Measurements from ENCODE around the gene NCMAP.

Gene NCMAP

DNA sequence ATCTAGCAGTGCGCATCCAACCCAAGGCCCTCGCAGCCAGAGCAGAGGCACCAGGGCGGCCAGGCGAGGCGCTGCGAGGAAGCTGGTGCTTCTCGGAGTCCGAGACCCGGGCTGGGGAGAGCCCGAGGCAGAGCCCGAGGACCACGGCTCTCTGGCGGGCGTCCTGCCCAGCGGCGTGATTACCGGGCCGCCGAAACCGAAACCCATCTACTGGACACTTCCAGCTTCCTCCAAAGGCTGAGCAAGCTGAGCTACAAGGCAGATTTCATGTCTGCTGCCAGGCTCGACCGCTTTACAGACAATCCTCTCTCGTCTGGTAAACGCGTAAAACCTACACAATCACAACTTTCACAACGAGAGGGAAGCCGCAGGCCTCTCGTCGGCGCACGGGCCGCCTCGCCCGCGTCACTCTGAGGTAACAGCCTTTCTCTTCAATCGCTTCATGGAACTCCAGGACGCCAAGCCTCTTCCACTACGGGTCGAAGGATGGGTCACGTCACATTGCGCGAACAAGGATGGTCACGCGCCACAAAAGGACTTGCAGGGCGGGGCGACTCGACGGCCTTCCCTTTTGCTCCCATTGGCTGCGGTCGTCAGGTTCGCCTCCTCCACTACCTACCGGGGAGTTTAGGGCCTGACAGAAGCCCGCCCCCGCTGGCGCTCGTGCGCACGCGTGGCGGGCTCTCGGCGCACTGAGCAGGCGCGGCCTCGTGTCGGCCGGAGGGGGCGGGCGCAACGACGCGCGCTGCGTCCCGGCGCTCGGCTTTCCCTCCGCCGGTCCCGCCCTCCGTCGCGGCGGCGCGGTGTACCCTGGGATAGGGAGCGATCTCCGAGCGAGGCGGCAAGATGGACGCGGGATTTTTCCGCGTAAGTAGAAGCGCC lies 86.8 kb downstream of the NCMAP start, which contains the start of gene SRRM1:
SRRM1 (plus strand) TSS at position 822 of the 882 bp plus-strand sequence; CDS start at position 847, 25 bp downstream.
- H3K4me3 ChIP-seq (ENCODE audit: low read length), result peak within 1 kb of the TSS; percentile 90
- no peak for TF ChIP-seq ZNF274 (IDR thresholded peaks at IDR 0.05; ENCODE audit: low read depth, low read length)

DNA sequence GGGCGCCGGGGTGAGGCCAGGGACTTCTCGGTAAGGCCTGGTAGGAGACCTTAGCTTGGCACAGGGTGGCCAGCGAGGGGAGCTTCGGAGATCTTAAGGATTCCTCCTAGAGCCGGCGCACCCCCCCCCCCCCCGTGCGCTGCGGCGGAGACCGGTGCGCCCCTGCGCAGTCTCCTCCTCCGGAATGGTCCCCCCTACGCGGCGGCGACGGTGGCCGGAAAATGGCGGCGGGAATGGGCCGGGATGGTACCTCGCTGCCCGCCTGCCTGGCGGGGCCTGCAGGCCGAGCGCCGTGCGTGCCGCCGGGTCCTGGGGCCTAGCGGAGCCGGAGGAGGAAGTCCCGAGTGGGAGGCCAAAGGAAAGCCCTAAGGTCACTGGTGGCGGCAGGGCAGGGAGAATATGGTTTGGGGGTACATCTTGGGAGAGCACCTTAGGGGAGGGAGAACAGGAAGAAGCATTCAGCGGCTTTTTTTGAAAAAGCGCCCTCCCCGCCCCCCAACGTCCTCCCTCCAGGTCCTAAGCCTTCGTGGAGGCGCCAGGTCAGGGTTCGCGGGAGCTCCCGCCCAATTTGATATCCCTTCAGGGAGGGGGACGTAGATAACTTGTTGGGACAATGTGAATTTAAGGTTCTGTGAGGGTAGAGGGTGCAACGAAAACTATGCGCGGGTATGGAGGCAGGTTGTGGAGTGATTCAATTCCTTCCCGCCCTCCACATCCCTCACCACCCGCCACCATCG lies 87.6 kb downstream of the NCMAP start:
- no peak for TF ChIP-seq ZNF274 (IDR thresholded peaks at IDR 0.05; ENCODE audit: low read depth, low read length)
- H3K4me3 ChIP-seq (ENCODE audit: low read length), result peak overlapping the region; percentile 90

DNA sequence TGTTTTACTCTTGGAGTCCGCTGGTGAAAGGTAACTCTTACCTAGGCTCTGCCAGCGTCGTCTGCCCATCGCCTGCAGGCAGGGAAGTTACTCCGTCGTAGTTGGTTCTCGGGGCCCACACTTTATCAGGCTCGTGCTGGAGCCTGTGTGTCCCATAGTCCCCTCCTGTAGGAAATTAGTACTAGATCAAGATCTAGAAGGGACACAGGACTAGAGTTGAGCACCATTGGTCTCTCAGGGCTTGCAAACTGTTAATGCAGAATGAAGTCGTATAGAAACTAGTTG lies 88.2 kb downstream of the NCMAP start:
- TF ChIP-seq ZNF274 (IDR thresholded peaks at IDR 0.05; ENCODE audit: low read depth, low read length), result no peak
- peak overlapping the region; percentile 90 for H3K4me3 ChIP-seq (ENCODE audit: low read length)

DNA sequence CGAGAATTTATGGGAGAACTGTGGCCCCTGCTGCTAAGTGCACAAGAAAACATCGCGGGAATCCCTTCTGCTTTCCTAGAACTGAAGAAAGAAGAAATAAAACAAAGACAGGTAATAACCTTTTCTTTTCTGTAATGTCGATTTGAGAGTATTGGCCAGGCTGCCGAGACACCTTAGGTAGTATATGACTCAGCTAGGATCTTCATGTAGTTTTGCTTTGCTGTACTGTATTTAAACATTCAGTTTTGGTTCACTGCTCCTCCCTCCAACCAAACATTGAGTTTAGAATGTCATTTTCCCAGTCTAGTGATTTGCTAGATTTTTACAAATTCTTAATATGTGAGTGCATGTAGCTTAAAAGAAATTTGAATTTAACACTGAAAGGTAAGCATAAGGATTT lies 93.0 kb downstream of the NCMAP start:
- H3K4me3 ChIP-seq (ENCODE audit: low read length), result no peak overlapping the region
- no peak for TF ChIP-seq ZNF274 (IDR thresholded peaks at IDR 0.05; ENCODE audit: low read depth, low read length)

DNA sequence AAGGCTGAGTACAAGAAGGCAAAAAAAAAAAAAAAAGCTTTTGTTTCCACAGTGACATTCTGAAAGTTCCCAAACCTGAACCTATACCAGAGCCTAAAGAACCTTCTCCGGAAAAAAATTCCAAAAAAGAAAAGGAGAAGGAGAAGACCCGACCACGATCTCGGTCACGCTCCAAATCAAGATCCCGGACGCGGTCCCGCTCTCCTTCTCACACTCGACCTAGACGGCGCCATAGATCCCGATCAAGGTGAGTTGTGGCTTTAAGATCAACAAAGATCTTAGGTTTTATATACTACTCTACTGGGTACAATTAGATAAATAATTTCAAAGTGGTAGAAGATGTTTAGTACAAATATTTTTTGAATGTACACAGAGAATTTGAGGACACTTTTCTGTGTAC lies 96.5 kb downstream of the NCMAP start:
- no peak for TF ChIP-seq ZNF274 (IDR thresholded peaks at IDR 0.05; ENCODE audit: low read depth, low read length)
- no peak overlapping the region for H3K4me3 ChIP-seq (ENCODE audit: low read length)

DNA sequence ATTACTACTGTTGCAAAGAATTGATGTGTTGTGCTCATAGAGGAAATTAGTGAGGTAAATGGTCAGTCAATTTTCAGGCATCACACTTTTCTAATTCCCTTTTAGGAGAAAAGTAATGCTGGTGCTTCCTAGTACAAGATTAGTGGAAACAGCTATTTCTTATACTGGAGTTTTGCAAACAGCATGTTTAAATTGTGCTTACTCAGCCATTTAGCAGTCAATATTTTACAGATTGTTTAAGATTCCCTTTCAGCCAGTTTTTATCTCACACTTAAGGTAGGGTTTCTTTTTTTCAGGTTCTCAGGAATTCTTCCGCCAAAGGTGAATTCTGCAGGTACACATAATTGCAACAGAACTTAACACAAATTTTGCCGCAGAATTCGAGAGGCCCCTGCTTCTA lies 98.1 kb downstream of the NCMAP start:
- TF ChIP-seq ZNF274 (IDR thresholded peaks at IDR 0.05; ENCODE audit: low read depth, low read length), result no peak
- H3K4me3 ChIP-seq (ENCODE audit: low read length), result no peak overlapping the region

DNA sequence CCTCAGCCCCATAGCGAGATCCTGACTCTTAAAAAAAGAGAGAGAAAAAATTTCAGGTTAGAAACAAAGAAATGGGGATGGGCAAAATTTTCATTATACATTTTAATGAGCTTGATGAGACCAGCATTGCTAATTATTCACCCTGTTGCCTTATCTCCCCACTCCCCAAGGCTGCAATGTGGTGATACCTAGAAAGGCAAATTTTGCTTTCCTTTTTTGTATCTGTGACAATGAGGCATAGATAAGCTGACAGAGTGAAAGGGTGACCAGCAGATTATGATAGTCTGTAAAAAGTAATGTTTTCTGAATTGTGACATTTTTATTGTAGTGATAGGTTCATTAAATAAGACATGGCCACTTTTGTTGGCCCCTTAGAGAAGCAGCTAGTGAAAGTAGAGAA lies 100.2 kb downstream of the NCMAP start:
- H3K4me3 ChIP-seq (ENCODE audit: low read length), result no peak overlapping the region
- no peak for TF ChIP-seq ZNF274 (IDR thresholded peaks at IDR 0.05; ENCODE audit: low read depth, low read length)

DNA sequence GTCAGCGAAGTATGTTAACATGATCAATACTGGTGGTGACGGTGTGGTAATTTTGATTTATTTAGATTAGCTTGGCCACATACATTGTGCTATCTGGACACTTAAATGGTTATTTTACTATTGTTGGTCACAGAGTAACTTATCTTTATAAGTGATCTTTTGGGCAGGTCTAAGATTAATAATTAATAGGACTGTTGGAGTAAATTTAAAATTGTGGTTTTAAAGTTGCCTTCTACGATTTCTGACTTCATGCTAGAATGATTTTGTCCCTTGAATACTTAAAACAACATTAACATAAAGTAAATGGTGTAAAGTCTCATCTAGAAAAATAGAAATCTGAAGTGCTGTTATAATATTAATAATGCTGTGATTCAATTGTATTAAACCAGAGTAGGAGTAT lies 101.9 kb downstream of the NCMAP start:
- no peak for TF ChIP-seq ZNF274 (IDR thresholded peaks at IDR 0.05; ENCODE audit: low read depth, low read length)
- H3K4me3 ChIP-seq (ENCODE audit: low read length), result no peak overlapping the region; the same call in 1 of the 2 replicates

Data from GM08714 (cell line).